GM21526 (cell line): ENCODE results near the gene VANGL2.

Experiments used
- ATAC-seq: cut with Tn5 transposase; IDR thresholded peaks from one replicate; pipeline ENCODE4 v1.9.1; 2021; ENCODE audit warnings: moderate library complexity; ENCODE audit not compliant: unreplicated experiment, low FRiP score

VANGL2 gene

GRCh38 chr1:160423966-160424365, 23.6 kb downstream of the VANGL2 start:
- ATAC-seq = no peak

GRCh38 chr1:160425847-160426246, 25.5 kb downstream of the VANGL2 start:
- ATAC-seq = no peak

- no peak for ATAC-seq
Observed at GRCh38 chr1:160427625-160428024, 27.3 kb downstream of the VANGL2 start.

GRCh38 chr1:160428053-160428452, 27.7 kb downstream of the VANGL2 start:
- no peak for ATAC-seq

- ATAC-seq = no peak
Observed at GRCh38 chr1:160428655-160429054, 28.3 kb downstream of the VANGL2 start.

GRCh38 chr1:160429125-160429561, 28.8 kb downstream of the VANGL2 start:
- ATAC-seq = no peak

GRCh38 chr1:160429702-160430535, 29.6 kb downstream of the VANGL2 start:
- peak; percentile 40 for ATAC-seq

GRCh38 chr1:160431006-160431405, 30.6 kb downstream of the VANGL2 start:
- no peak for ATAC-seq

- ATAC-seq = no peak
Observed at GRCh38 chr1:160431571-160431970, 31.2 kb downstream of the VANGL2 start.

GRCh38 chr1:160432371-160432786, 32.0 kb downstream of the VANGL2 start:
- peak; percentile 44 for ATAC-seq

GRCh38 chr1:160436966-160437365, 36.6 kb downstream of the VANGL2 start:
- ATAC-seq = no peak

- ATAC-seq = peak; percentile 61
Observed at GRCh38 chr1:160437432-160438316, 37.3 kb downstream of the VANGL2 start.

GRCh38 chr1:160438317-160438918, 38.1 kb downstream of the VANGL2 start:
- ATAC-seq = no peak

GRCh38 chr1:160438935-160439334, 38.6 kb downstream of the VANGL2 start:
- no peak for ATAC-seq

GRCh38 chr1:160439718-160440117, 39.4 kb downstream of the VANGL2 start:
- no peak for ATAC-seq

GRCh38 chr1:160446945-160447600, 46.7 kb downstream of the VANGL2 start:
- ATAC-seq = no peak

- ATAC-seq = no peak
Observed at GRCh38 chr1:160449494-160449893, 49.1 kb downstream of the VANGL2 start.

- peak; percentile 41 for ATAC-seq
Observed at GRCh38 chr1:160451119-160451858, 50.9 kb downstream of the VANGL2 start.

GRCh38 chr1:160451859-160452232, 51.5 kb downstream of the VANGL2 start:
- peak; percentile 39 for ATAC-seq

- ATAC-seq = peak; percentile 48
Observed at GRCh38 chr1:160453443-160453842, 53.1 kb downstream of the VANGL2 start.
